GM12874 (cell line): ENCODE results near the gene SGK1.

Experiments used
- CTCF ChIP-seq: IDR thresholded peaks from 2 replicates; pipeline ENCODE4 v1.5.1; 2011; ENCODE audit warnings: low read depth, mild to moderate bottlenecking, control low read depth, low read length, moderate library complexity; ENCODE audit not compliant: insufficient read depth

The SGK1 gene

DNA sequence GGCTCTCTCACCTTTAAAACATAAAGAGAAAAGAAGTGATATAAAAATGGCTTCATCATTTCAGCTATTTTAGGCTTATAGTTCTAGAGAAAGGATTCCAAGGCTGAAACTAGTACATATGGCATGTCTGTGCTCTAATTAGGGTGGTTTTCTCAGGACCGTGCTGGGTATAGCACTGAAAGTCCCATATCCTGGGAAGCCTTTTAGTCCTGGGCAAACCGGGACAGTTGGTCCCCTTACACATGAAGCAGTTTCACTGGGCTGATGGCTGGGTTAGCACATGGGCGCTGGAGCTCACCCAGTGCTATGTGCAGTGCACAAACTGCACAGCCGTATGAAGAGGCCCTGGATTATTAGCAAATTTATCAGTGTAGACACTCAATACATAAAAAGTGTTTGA lies 110.5 kb downstream of the SGK1 start:
- TF ChIP-seq CTCF: no peak

GRCh38 chr6:134205366-134205765 lies 112.5 kb downstream of the SGK1 start:
- no peak for TF ChIP-seq CTCF

- TF ChIP-seq CTCF: no peak
Observed at GRCh38 chr6:134204031-134204430, 113.9 kb downstream of the SGK1 start.

DNA sequence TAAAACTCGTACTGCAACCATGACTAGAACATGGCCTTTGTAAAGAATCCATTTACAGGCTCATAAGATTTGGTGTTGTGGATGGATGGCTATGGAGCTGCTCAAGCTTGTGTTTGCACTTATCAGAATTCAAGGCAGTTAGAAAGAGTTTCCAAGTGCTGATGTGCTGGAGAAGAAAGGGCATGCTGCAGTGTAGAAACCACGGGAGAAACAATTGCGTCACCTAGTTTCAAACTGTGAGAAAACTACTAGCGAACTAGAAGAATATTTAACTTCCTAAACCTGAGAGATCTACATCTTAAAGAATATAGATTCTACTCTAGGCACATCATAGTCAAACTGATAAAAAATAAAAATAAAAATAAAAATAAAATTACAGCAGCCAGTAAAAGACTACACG lies 116.2 kb downstream of the SGK1 start:
- no peak for TF ChIP-seq CTCF

DNA sequence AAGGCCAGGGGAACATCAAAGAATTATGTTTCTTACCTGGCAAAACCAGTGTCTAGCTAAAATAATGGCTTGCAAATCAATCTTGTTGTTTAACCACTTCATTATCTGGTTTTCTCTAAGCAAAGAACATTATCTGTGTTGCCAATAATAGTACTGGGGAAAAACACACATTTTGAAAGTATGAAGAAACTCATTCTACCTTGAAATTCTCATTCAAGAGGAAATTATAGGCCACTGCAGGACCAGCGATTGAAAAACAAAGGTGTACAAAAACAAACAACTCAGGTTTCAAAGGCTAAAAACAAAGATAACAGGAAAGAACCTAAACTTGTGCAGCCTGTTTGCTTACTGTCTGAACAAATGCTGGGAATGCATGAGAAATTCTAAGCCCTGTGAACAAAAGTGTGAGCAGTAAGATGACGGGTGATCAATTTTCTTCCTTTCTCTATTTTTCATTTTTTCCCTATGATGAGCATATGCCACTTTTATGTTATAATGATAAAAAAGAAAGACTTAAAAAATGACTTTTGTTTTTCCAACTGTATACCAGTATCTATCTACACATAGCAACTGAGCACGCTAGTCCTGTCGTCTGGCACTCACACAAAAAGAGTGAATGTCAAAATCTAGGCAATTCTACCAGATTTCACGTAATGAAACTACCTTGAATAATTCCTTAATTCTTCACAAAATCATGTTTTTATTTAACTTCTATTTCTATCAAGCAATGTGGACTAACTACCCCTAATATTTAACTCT lies 117.9 kb downstream of the SGK1 start:
- TF ChIP-seq CTCF: no peak

DNA sequence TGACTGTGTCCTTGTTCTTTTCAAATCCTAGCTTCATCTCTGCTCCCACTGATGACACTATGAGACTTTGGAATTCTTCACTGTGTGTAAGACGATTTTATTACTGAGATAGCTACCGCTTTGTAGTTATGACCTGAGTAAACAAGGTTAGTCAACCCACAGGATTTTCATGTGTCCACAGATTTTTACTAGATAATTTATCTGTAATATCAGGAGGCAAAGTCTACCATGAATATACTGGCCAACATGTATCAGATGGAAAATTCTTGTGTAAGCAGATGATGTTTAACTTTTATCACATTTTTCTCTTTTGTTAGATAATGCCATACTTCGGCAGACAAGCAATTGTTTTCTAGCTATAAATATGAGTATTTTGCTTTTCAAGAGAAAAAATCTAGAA lies 119.8 kb downstream of the SGK1 start:
- TF ChIP-seq CTCF: no peak

GRCh38 chr6:134196568-134197193 lies 121.2 kb downstream of the SGK1 start:
- no peak for TF ChIP-seq CTCF
